Ishikawa (cell line): ENCODE measurements around the gene TXNIP.

Experiments
- CEBPB ChIP-seq: IDR thresholded peaks from 2 replicates; pipeline ENCODE4 v1.6.1; 2012
- CREB1 ChIP-seq: IDR thresholded peaks from 2 replicates; pipeline ENCODE4 v1.6.1; 2012; ENCODE audit warnings: low read depth
- EP300 ChIP-seq: IDR thresholded peaks from 2 replicates; pipeline ENCODE4 v1.6.1; 2012; ENCODE audit warnings: borderline replicate concordance
- FOXM1 ChIP-seq: IDR thresholded peaks from 2 replicates; pipeline ENCODE4 v1.6.1; 2012; ENCODE audit warnings: low read depth, borderline replicate concordance
- MAX ChIP-seq: IDR thresholded peaks from 2 replicates; pipeline ENCODE4 v1.6.1; 2012
- RAD21 ChIP-seq: IDR thresholded peaks from 2 replicates; pipeline ENCODE4 v1.6.1; 2012; ENCODE audit warnings: low read depth
- REST ChIP-seq: IDR thresholded peaks from 2 replicates; pipeline ENCODE4 v1.6.1; 2012; ENCODE audit warnings: low read depth, mild to moderate bottlenecking
- TAF1 ChIP-seq: IDR thresholded peaks from 2 replicates; pipeline ENCODE4 v1.6.1; 2012; ENCODE audit warnings: low read depth, mild to moderate bottlenecking
- TCF12 ChIP-seq: IDR thresholded peaks from 2 replicates; pipeline ENCODE4 v1.6.1; 2012; ENCODE audit warnings: low read depth
- USF1 ChIP-seq: IDR thresholded peaks from 2 replicates; pipeline ENCODE4 v1.6.1; 2012
- YY1 ChIP-seq: IDR thresholded peaks from 2 replicates; pipeline ENCODE4 v1.6.1; 2012; ENCODE audit warnings: low read depth

- TF ChIP-seq YY1 (no peak), REST (no peak), CEBPB (no peak), RAD21 (no peak), TAF1 (no peak), TCF12 (no peak), MAX (no peak), EP300 (no peak), FOXM1 (no peak), USF1 (no peak), CREB1 (no peak)
These were observed 29.1 kb downstream of the TXNIP start for GRCh38 chr1:145967288-145967687.
